ENCODE data around the gene KIR3DL1.

- TF ChIP-seq CTCF (IDR thresholded peaks at IDR 0.05; ENCODE audit: low read depth, low read length) (no peak), MAX (IDR thresholded peaks at IDR 0.05; ENCODE audit: low read depth, low read length) (no peak), POLR2A (IDR thresholded peaks at IDR 0.05; ENCODE audit: extremely low read depth, insufficient read length) (no peak), MYC (IDR thresholded peaks at IDR 0.05; ENCODE audit: low read depth, low read length) (no peak)
These were observed 57.7 kb downstream of the KIR3DL1 start, which contains the start of gene FCAR for GRCh38 chr19:54873990-54874389.

Measured in NB4 (cell line).